Right atrium auricular region (tissue), 2 donors: Measurements from ENCODE around the gene FGR. TPM values are rescaled to one million over a fixed set of nuclear protein-coding genes. Genes with fewer than 3 reads are reported as not detected.
A peak's percentile ranks its signal among the peaks of the same experiment; 100 is the strongest.

Experiments
- DNase-seq: peaks from one replicate; pipeline ENCODE4 v3.0.0-alpha.2; 2019; ENCODE audit warnings: low spot score
- H3K27ac ChIP-seq, 2 donors: fragments of 200-600 bp; sonication (generic); 1 replicate in 1 of 2; 2 replicates in 1 of 2; pipeline ENCODE4 v1.5.1; 2016 to 2019
- H3K27me3 ChIP-seq, 2 donors: fragments of 200-600 bp; sonication (generic); one replicate each; pipeline versions ENCODE4 v1.5.1 to v1.6.0; 2017 to 2019
- H3K36me3 ChIP-seq: fragments of 200-600 bp; sonication (generic); one replicate; pipeline ENCODE4 v1.5.1; 2016
- H3K4me1 ChIP-seq, 2 donors: fragments of 200-600 bp; sonication (generic); one replicate each; pipeline versions ENCODE4 v1.5.1 to v1.6.0; 2017 to 2019
- H3K4me3 ChIP-seq, 2 donors: fragments of 200-600 bp; sonication (generic); 1 replicate in 1 of 2; 2 replicates in 1 of 2; pipeline ENCODE4 v1.5.1; 2017 to 2019; ENCODE audit warnings: mild to moderate bottlenecking in 1 of 2, moderate library complexity in 1 of 2
- H3K9me3 ChIP-seq, 2 donors: fragments of 200-600 bp; sonication (generic); one replicate each; pipeline ENCODE4 v1.5.1; 2019
- CTCF ChIP-seq, 2 donors: fragments of 200-600 bp; sonication (generic); IDR thresholded peaks; one replicate each; pipeline ENCODE4 v1.5.1; 2019; ENCODE audit warnings: antibody characterized with exemption in 2 of 2
- total RNA-seq, 2 donors: library from RNA; depleted of rRNA; stranded (reverse); fragments of >200 nt; gene quantifications; one replicate each; pipeline ENCODE4 v1.1.0, GENCODE V29; 2016

FGR gene
- total RNA-seq, 2 donors from 2014 or later: 5.7 to 19.8 TPM

GRCh38 chr1:27572679-27573426, 62.1 kb downstream of the FGR start:
- H3K4me1 ChIP-seq: peaks cover 0 to 100% of the 10 kb centered on the region in 2 donors
- DNase-seq: peak; percentile 75

GRCh38 chr1:27572019-27572678, 62.8 kb downstream of the FGR start:
- peak overlapping the region in 1 of 2 donors; percentile 1 for H3K4me3 ChIP-seq

More at GRCh38 chr1:27572679-27573426, 62.1 kb downstream of the FGR start:
- Histone ChIP-seq H3K4me3 (no peak overlapping the region), H3K9me3 (no peaks in the 10 kb centered on the region), H3K27me3 (no peaks in the 10 kb centered on the region), H3K36me3 (no peaks in the 10 kb centered on the region), H3K27ac (peak overlapping the region; percentile 90 to 96)
- TF ChIP-seq CTCF (IDR thresholded peaks at IDR 0.05): no peak

GRCh38 chr1:27571439-27572018, 63.5 kb downstream of the FGR start:
- no peak for DNase-seq
- no peaks in the 10 kb centered on the region for H3K27me3 ChIP-seq
- peak overlapping the region; percentile 90 to 96 for H3K27ac ChIP-seq
- peak overlapping the region in 1 of 2 donors; percentile 1 for H3K4me3 ChIP-seq
- H3K4me1 ChIP-seq: peaks cover 0 to 100% of the 10 kb centered on the region in 2 donors
- no peaks in the 10 kb centered on the region for H3K36me3 ChIP-seq
- TF ChIP-seq CTCF (IDR thresholded peaks at IDR 0.05): no peak
- H3K9me3 ChIP-seq: no peaks in the 10 kb centered on the region

More at GRCh38 chr1:27572019-27572678, 62.8 kb downstream of the FGR start:
- Histone ChIP-seq H3K27ac (peak overlapping the region; percentile 90 to 96), H3K27me3 (no peaks in the 10 kb centered on the region), H3K36me3 (no peaks in the 10 kb centered on the region), H3K4me1 (peaks cover 0 to 100% of the 10 kb centered on the region in 2 donors), H3K9me3 (no peaks in the 10 kb centered on the region)
- peak; percentile 66 for DNase-seq
- no peak for TF ChIP-seq CTCF (IDR thresholded peaks at IDR 0.05)

GRCh38 chr1:27570784-27571183, 64.2 kb downstream of the FGR start:
- Histone ChIP-seq H3K27me3 (no peaks in the 10 kb centered on the region), H3K27ac (peak overlapping the region; percentile 90 to 96), H3K9me3 (no peaks in the 10 kb centered on the region), H3K36me3 (no peaks in the 10 kb centered on the region), H3K4me3 (no peak overlapping the region), H3K4me1 (peaks cover 0 to 100% of the 10 kb centered on the region in 2 donors)
- no peak for TF ChIP-seq CTCF (IDR thresholded peaks at IDR 0.05)
- DNase-seq: no peak

GRCh38 chr1:27570356-27570755, 64.6 kb downstream of the FGR start:
- peak; percentile 58 for DNase-seq
- Histone ChIP-seq H3K27me3 (no peaks in the 10 kb centered on the region), H3K27ac (peak overlapping the region; percentile 90 to 96), H3K36me3 (no peaks in the 10 kb centered on the region), H3K9me3 (no peaks in the 10 kb centered on the region), H3K4me3 (no peak overlapping the region), H3K4me1 (peaks cover 0 to 100% of the 10 kb centered on the region in 2 donors)
- no peak for TF ChIP-seq CTCF (IDR thresholded peaks at IDR 0.05)
